B cell (primary cell): Measurements from ENCODE around the gene ABCA13. TPM values are rescaled to one million over a fixed set of nuclear protein-coding genes. Genes with fewer than 3 reads are reported as not detected.

Experiments used
- ATAC-seq: fragments of 200-7000 bp; cut with Tn5 transposase; one replicate; pipeline ENCODE4 v1.10.0; 2021; ENCODE audit warnings: low read depth, mild to moderate bottlenecking, moderate number of reproducible peaks, moderate library complexity
- CTCF ChIA-PET: fragments of 350-600 bp; sonication (Branson Sonifier 250); formaldehyde crosslinking; loops from one replicate; lab custom pipeline; 2021; ENCODE audit warnings: antibody characterized with exemption, inconsistent platforms; lab: Charles Lee
- POLR2A ChIA-PET: fragments of 350-600 bp; sonication (Branson Sonifier 250); formaldehyde crosslinking; loops from one replicate; lab custom pipeline; 2021; ENCODE audit warnings: antibody characterized with exemption; lab: Charles Lee
- DNase-seq: peaks from one replicate; pipeline ENCODE4 v3.0.0; 2013
- H2AFZ ChIP-seq: 2 replicates; pipeline ENCODE4 v1.6.1; 2012; ENCODE audit warnings: mild to moderate bottlenecking, low read depth, low read length; ENCODE audit not compliant: insufficient read depth, poor library complexity, severe bottlenecking
- H3K27ac ChIP-seq, 2 donors: 1 replicate in 1 of 2; 2 replicates in 1 of 2; pipeline ENCODE4 v1.5.1; 2012 to 2013; ENCODE audit warnings: low read length in 2 of 2, mild to moderate bottlenecking in 2 of 2, moderate library complexity in 1 of 2
- H3K27me3 ChIP-seq, 4 experiments: fragments of 200-600 bp in 1 of 4; sonication (generic) in 1 of 4; replicated peaks in 1 of 4; 1 replicate in 2 of 4; 2 replicates in 2 of 4; pipeline versions ENCODE4 v1.6.1 to v1.7.0; 2013 to 2016; ENCODE audit warnings: low read length in 3 of 4, mild to moderate bottlenecking in 2 of 4, mixed read lengths in 1 of 4, moderate library complexity in 1 of 4; ENCODE audit not compliant: insufficient read depth in 4 of 4, control insufficient read depth in 3 of 4; ENCODE audit errors: control extremely low read depth in 1 of 4
- H3K36me3 ChIP-seq, 2 experiments: replicated peaks in 1 of 2; 1 replicate in 1 of 2; 2 replicates in 1 of 2; pipeline versions ENCODE4 v1.6.1 to v1.7.1; 2013; ENCODE audit warnings: low read length in 1 of 2; ENCODE audit not compliant: insufficient read depth in 2 of 2, control insufficient read depth in 1 of 2; ENCODE audit errors: control extremely low read depth in 1 of 2, extremely low read depth in 1 of 2
- H3K4me1 ChIP-seq, 2 donors: fragments of 200-600 bp in 1 of 2; sonication (generic) in 1 of 2; 1 replicate in 1 of 2; 2 replicates in 1 of 2; pipeline versions ENCODE4 v1.5.1 to v1.6.1; 2013 to 2017; ENCODE audit warnings: low read length in 2 of 2; ENCODE audit not compliant: control insufficient read depth in 2 of 2, insufficient read depth in 2 of 2
- H3K4me2 ChIP-seq: replicated peaks from 2 replicates; pipeline ENCODE3; 2012; ENCODE audit warnings: mild to moderate bottlenecking, low read depth, low read length; ENCODE audit not compliant: poor library complexity, severe bottlenecking
- H3K4me3 ChIP-seq, 5 experiments: fragments of 200-600 bp in 1 of 5; sonication (generic) in 1 of 5; 1 replicate in 3 of 5; 2 replicates in 2 of 5; pipeline versions ENCODE4 v1.5.1 to v1.7.0; 2011 to 2016; ENCODE audit warnings: low read length in 4 of 5, mild to moderate bottlenecking in 4 of 5, low read depth in 2 of 5, control low read depth in 1 of 5, moderate library complexity in 1 of 5; ENCODE audit not compliant: insufficient read depth in 1 of 5; ENCODE audit errors: control extremely low read depth in 1 of 5, extremely low read depth in 1 of 5
- H3K79me2 ChIP-seq: fragments of 200-600 bp; sonication (generic); one replicate; pipeline ENCODE4 v1.6.0; 2016; ENCODE audit warnings: low read length; ENCODE audit not compliant: control insufficient read depth, insufficient read depth
- H3K9ac ChIP-seq: fragments of 200-600 bp; sonication (generic); 2 replicates; pipeline ENCODE4 v1.6.1; 2017; ENCODE audit warnings: mild to moderate bottlenecking, low read length, moderate library complexity
- H3K9me3 ChIP-seq, 3 donors: one replicate each; pipeline versions ENCODE4 v1.6.1 to v1.7.1; 2013; ENCODE audit warnings: low read length in 2 of 3; ENCODE audit not compliant: control insufficient read depth in 2 of 3, insufficient read depth in 1 of 3; ENCODE audit errors: control extremely low read depth in 1 of 3
- H4K20me1 ChIP-seq: 2 replicates; pipeline ENCODE4 v1.6.0; 2012; ENCODE audit warnings: mild to moderate bottlenecking, low read length; ENCODE audit not compliant: insufficient read depth, control insufficient read depth, poor library complexity, severe bottlenecking
- H3K27ac Mint-ChIP-seq: one replicate; pipeline ENCODE4 v1.8.0; 2021; ENCODE audit warnings: mixed read lengths
- H3K27me3 Mint-ChIP-seq: one replicate; pipeline ENCODE4 v1.8.0; 2021; ENCODE audit warnings: mixed read lengths
- H3K4me1 Mint-ChIP-seq: one replicate; pipeline ENCODE4 v1.8.0; 2021; ENCODE audit warnings: mixed read lengths
- H3K4me3 Mint-ChIP-seq: one replicate; pipeline ENCODE4 v1.8.0; 2021; ENCODE audit warnings: mixed read lengths
- H3K9me3 Mint-ChIP-seq: one replicate; pipeline ENCODE4 v1.8.0; 2022; ENCODE audit warnings: mixed read lengths; ENCODE audit not compliant: insufficient read depth
- EZH2 ChIP-seq: IDR thresholded peaks from 2 replicates; pipeline ENCODE4 v1.6.1; 2012; ENCODE audit warnings: borderline replicate concordance, low read depth, mild to moderate bottlenecking, moderate library complexity, low read length; ENCODE audit not compliant: insufficient read depth, poor library complexity, severe bottlenecking
- WGBS: methylation state at CpG from one replicate; pipeline ENCODE4 v1.1.5; 2013; ENCODE audit warnings: missing lambda C conversion rate; ENCODE audit not compliant: insufficient coverage; 5-methylcytosine and 5-hydroxymethylcytosine counted together
- intact Hi-C: fragments of 100-400 bp; cut with micrococcal nuclease; formaldehyde crosslinking; loops from one replicate; pipeline ENCODE4 v1.10.0; 2022
- polyA plus RNA-seq: library from polyadenylated mRNA; depleted of rRNA; stranded (reverse); fragments of >200 nt; gene quantifications from 2 replicates; pipeline ENCODE4 v1.2.3, GENCODE V29; 2012
- total RNA-seq, 2 donors: library from RNA; stranded (reverse); fragments of 120-200 nt in 1 of 2; gene quantifications; 1 replicate in 1 of 2; 2 replicates in 1 of 2; pipeline versions ENCODE4 v1.2.3 to v1.2.4, GENCODE V29; 2013 to 2022
- TF ChIP-seq, protein P1 (sequence below): fragments of 200-600 bp; IDR thresholded peaks from one replicate; pipeline ENCODE4 v1.8.0; 2022; ENCODE audit warnings: antibody characterized with exemption, mild to moderate bottlenecking

The ABCA13 gene
- total and polyA plus RNA-seq, 2 donors (not counting 1 experiment from before 2014, with no cell fraction given), result not detected

GRCh38 chr7:48518092-48518491 lies 346.8 kb downstream of the ABCA13 start:
- no peaks in the 10 kb centered on the region for H4K20me1 ChIP-seq
- DNase-seq (no peak), ATAC-seq (no peak)
- no peak overlapping the region for H3K4me3 ChIP-seq
- H3K4me1 ChIP-seq, result no peaks in the 10 kb centered on the region
- Mint-ChIP-seq H3K9me3 (no peaks in the 10 kb centered on the region), H3K4me1 (no peaks in the 10 kb centered on the region), H3K4me3 (no peak overlapping the region), H3K27me3 (no peaks in the 10 kb centered on the region), H3K27ac (no peak overlapping the region)
- H3K27ac ChIP-seq, result no peak overlapping the region
- H3K9me3 ChIP-seq, result no peaks in the 10 kb centered on the region
- POLR2A ChIA-PET, result no interaction called here
- TF ChIP-seq, protein P1, sequence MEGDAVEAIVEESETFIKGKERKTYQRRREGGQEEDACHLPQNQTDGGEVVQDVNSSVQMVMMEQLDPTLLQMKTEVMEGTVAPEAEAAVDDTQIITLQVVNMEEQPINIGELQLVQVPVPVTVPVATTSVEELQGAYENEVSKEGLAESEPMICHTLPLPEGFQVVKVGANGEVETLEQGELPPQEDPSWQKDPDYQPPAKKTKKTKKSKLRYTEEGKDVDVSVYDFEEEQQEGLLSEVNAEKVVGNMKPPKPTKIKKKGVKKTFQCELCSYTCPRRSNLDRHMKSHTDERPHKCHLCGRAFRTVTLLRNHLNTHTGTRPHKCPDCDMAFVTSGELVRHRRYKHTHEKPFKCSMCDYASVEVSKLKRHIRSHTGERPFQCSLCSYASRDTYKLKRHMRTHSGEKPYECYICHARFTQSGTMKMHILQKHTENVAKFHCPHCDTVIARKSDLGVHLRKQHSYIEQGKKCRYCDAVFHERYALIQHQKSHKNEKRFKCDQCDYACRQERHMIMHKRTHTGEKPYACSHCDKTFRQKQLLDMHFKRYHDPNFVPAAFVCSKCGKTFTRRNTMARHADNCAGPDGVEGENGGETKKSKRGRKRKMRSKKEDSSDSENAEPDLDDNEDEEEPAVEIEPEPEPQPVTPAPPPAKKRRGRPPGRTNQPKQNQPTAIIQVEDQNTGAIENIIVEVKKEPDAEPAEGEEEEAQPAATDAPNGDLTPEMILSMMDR, result no peak
- TF ChIP-seq EZH2, result no peak
- CTCF ChIA-PET, result no interaction called here
- intact Hi-C loops, result no loop called here
- no peak overlapping the region for H2AFZ ChIP-seq
- H3K4me2 ChIP-seq, result no peak overlapping the region
- H3K79me2 ChIP-seq, result no peaks in the 10 kb centered on the region
- H3K27me3 ChIP-seq, result no peaks in the 10 kb centered on the region
- H3K36me3 ChIP-seq, result no peaks in the 10 kb centered on the region
- no peak overlapping the region for H3K9ac ChIP-seq
- WGBS, result 100% methylated on average over 1 of the region's 2 CpGs

DNA sequence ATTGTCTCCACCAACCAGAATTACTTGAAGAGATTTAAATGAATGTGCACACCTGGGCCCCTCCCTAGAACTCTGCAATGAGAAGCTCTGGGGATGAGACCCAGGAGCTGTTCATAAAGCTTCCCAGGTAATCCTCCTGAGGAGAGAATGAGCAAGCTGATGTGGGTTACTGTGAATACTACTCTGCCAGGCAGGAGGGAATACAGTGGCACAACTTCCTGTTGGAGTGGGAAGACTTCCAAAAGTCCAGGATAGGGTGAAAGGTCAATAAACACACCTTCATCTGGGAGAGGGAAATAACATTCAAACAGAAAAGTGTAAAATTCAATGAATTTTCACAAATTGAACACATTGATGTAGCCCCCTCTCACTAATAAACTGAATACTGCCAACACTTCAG lies 351.4 kb downstream of the ABCA13 start:
- Mint-ChIP-seq H3K9me3 (no peaks in the 10 kb centered on the region), H3K27ac (no peak overlapping the region), H3K4me3 (no peak overlapping the region), H3K4me1 (no peaks in the 10 kb centered on the region), H3K27me3 (no peaks in the 10 kb centered on the region)
- no peak overlapping the region for H3K27ac ChIP-seq
- intact Hi-C loops, result no loop called here
- no peak for TF ChIP-seq EZH2
- TF ChIP-seq, protein P1, result no peak
- no peaks in the 10 kb centered on the region for H3K4me1 ChIP-seq
- no peaks in the 10 kb centered on the region for H4K20me1 ChIP-seq
- no peak overlapping the region for H2AFZ ChIP-seq
- no peaks in the 10 kb centered on the region for H3K27me3 ChIP-seq
- H3K4me2 ChIP-seq, result no peak overlapping the region
- DNase-seq (no peak), ATAC-seq (no peak)
- ChIA-PET POLR2A (no interaction called here), CTCF (no interaction called here)
- no peaks in the 10 kb centered on the region for H3K9me3 ChIP-seq
- H3K9ac ChIP-seq, result no peak overlapping the region
- H3K79me2 ChIP-seq, result no peaks in the 10 kb centered on the region
- no peaks in the 10 kb centered on the region for H3K36me3 ChIP-seq
- no peak overlapping the region for H3K4me3 ChIP-seq
